Activated CD8-positive, alpha-beta memory T cell treated with anti-CD3 and anti-CD28 coated beads for 48 hours (primary cell): ENCODE results near the gene ZNF653.
"Not testable (repeated sequence)": the region's sequence is repeated elsewhere in the genome, so short reads cannot be mapped to it uniquely, and the experiment has no call there.

ENCODE experiments used
- DNase-seq, 3 experiments: peaks; one replicate each; pipeline ENCODE4 v3.0.0-alpha.2; 2020; ENCODE audit warnings: low read depth in 2 of 3, low spot score in 2 of 3

Gene ZNF653

GRCh38 chr19:11435057-11435832 is 70.4 kb downstream of the ZNF653 start, which contains the start of the genes ODAD3 and PRKCSH:
ODAD3 (minus strand) TSS chr19:11435121; CDS start chr19:11435016, 105 bp downstream.
PRKCSH (plus strand) TSS chr19:11435635; CDS start chr19:11436118, 483 bp downstream.
- DNase-seq: peak; percentile 82 to 98 (median 92)

- no peak for DNase-seq
Measured at GRCh38 chr19:11434703-11435056, 71.0 kb downstream of the ZNF653 start.

DNA sequence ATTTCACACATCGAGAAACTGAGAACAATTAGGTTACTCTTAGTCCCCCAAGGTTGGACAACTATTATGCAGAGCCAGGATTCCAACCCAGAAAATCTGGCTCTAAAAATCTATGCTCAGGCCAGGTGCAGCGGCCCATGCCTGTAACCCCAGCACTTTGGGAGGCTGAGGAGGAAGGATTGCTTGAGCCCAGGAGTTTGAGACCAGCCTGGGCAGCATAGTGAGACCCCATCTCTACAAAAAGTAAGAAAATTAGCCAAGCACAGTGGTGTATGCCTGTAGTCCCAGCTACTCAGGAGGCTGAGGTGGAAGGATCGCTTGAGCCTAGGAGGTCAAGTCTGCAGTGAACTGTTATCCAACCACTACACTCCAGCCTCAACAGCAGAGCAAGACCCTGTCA is 72.1 kb downstream of the ZNF653 start:
- not testable (repeated sequence) for DNase-seq
